Astrocyte (in vitro differentiated cells and primary cell): Measurements from ENCODE around the gene MAML2. TPM values are rescaled to one million over a fixed set of nuclear protein-coding genes. Genes with fewer than 3 reads are reported as not detected.

ENCODE experiments used
- DNase-seq: peaks from one replicate; pipeline ENCODE4 v3.0.0-alpha.2; 2010; ENCODE audit warnings: low read depth
- FAIRE-seq: peaks from 2 replicates; lab custom pipeline; 2011; peaks lifted over from hg19 to GRCh38; lab: Jason Lieb, UNC
- H2AFZ ChIP-seq: 2 replicates; pipeline ENCODE4 v1.6.0; 2012; ENCODE audit warnings: low read depth, low read length, inconsistent platforms
- H3K27ac ChIP-seq: 2 replicates; pipeline ENCODE4 v1.5.1; 2011; ENCODE audit warnings: low read depth, low read length, inconsistent platforms
- H3K27me3 ChIP-seq: 2 replicates; pipeline ENCODE4 v1.6.0; 2011; ENCODE audit warnings: low read length, inconsistent platforms; ENCODE audit not compliant: insufficient read depth
- H3K36me3 ChIP-seq: 2 replicates; pipeline ENCODE4 v1.5.1; 2011; ENCODE audit warnings: low read length, inconsistent platforms; ENCODE audit not compliant: insufficient read depth
- H3K4me1 ChIP-seq: 2 replicates; pipeline ENCODE4 v1.5.1; 2011; ENCODE audit warnings: low read length, inconsistent platforms; ENCODE audit not compliant: insufficient read depth
- H3K4me2 ChIP-seq: 2 replicates; pipeline ENCODE4 v1.6.0; 2012; ENCODE audit warnings: low read length, inconsistent platforms
- H3K4me3 ChIP-seq: 2 replicates; pipeline ENCODE4 v1.5.1; 2011; ENCODE audit warnings: low read depth, mild to moderate bottlenecking, low read length, inconsistent platforms; ENCODE audit not compliant: insufficient read depth
- H3K79me2 ChIP-seq: 2 replicates; pipeline ENCODE4 v1.6.0; 2012; ENCODE audit warnings: mild to moderate bottlenecking, low read length, inconsistent platforms; ENCODE audit not compliant: insufficient read depth
- H3K9ac ChIP-seq: 2 replicates; pipeline ENCODE4 v1.6.0; 2012; ENCODE audit warnings: mild to moderate bottlenecking, low read length, inconsistent platforms
- H3K9me3 ChIP-seq: 2 replicates; pipeline ENCODE4 v1.5.1; 2012; ENCODE audit warnings: low read depth, mild to moderate bottlenecking, low read length, inconsistent platforms; ENCODE audit not compliant: insufficient read depth
- H4K20me1 ChIP-seq: 2 replicates; pipeline ENCODE4 v1.6.0; 2012; ENCODE audit warnings: low read length, inconsistent platforms; ENCODE audit not compliant: insufficient read depth
- H3K27ac Mint-ChIP-seq: one replicate; pipeline ENCODE4 v1.8.0; 2021; ENCODE audit warnings: mild to moderate bottlenecking, mixed read lengths; ENCODE audit not compliant: unreplicated experiment
- H3K27me3 Mint-ChIP-seq: one replicate; pipeline ENCODE4 v1.8.0; 2021; ENCODE audit warnings: low read depth, mixed read lengths; ENCODE audit not compliant: unreplicated experiment
- H3K36me3 Mint-ChIP-seq: one replicate; pipeline ENCODE4 v1.8.0; 2021; ENCODE audit warnings: low read depth, mixed read lengths; ENCODE audit not compliant: unreplicated experiment
- H3K4me1 Mint-ChIP-seq: one replicate; pipeline ENCODE4 v1.8.0; 2021; ENCODE audit warnings: low read depth, mixed read lengths; ENCODE audit not compliant: unreplicated experiment
- H3K4me3 Mint-ChIP-seq: one replicate; pipeline ENCODE4 v1.8.0; 2021; ENCODE audit warnings: mild to moderate bottlenecking, moderate library complexity, mixed read lengths; ENCODE audit not compliant: unreplicated experiment
- H3K9me3 Mint-ChIP-seq: one replicate; pipeline ENCODE4 v1.8.0; 2021; ENCODE audit warnings: mild to moderate bottlenecking, mixed read lengths; ENCODE audit not compliant: unreplicated experiment
- CTCF ChIP-seq: IDR thresholded peaks from 2 replicates; pipeline ENCODE4 v1.5.1; 2011; ENCODE audit warnings: low read depth, mild to moderate bottlenecking, inconsistent platforms, low read length, moderate library complexity; ENCODE audit not compliant: insufficient read depth
- EZH2 ChIP-seq: IDR thresholded peaks from 2 replicates; pipeline ENCODE4 v1.6.1; 2012; ENCODE audit warnings: mild to moderate bottlenecking, low read length, inconsistent platforms; ENCODE audit not compliant: insufficient read depth
- total RNA-seq: library from RNA; stranded (reverse); gene quantifications from 2 replicates; pipeline ENCODE4 v1.2.1, GENCODE V29; 2021

Gene MAML2
- total RNA-seq, 1 donor from 2014 or later, result 27.4 TPM

GRCh38 chr11:96063053-96063452 is 279.9 kb downstream of the MAML2 start:
- Mint-ChIP-seq H3K36me3 (peaks cover 3% of the 10 kb centered on the region), H3K9me3 (no peaks in the 10 kb centered on the region), H3K4me1 (peaks cover 37% of the 10 kb centered on the region), H3K27me3 (no peaks in the 10 kb centered on the region), H3K27ac (no peak overlapping the region), H3K4me3 (no peak overlapping the region)
- peaks cover 8% of the 10 kb centered on the region for H4K20me1 ChIP-seq
- no peaks in the 10 kb centered on the region for H3K27me3 ChIP-seq
- H2AFZ ChIP-seq, result no peak overlapping the region
- H3K4me3 ChIP-seq, result no peak overlapping the region
- H3K27ac ChIP-seq, result no peak overlapping the region
- TF ChIP-seq EZH2, result no peak
- TF ChIP-seq CTCF, result no peak
- no peak overlapping the region for H3K9ac ChIP-seq
- H3K79me2 ChIP-seq, result peaks cover 12% of the 10 kb centered on the region
- peaks cover 2% of the 10 kb centered on the region for H3K36me3 ChIP-seq
- H3K9me3 ChIP-seq, result no peaks in the 10 kb centered on the region
- FAIRE-seq, result no peak
- peaks cover 6% of the 10 kb centered on the region for H3K4me1 ChIP-seq
- no peak for DNase-seq
- peak overlapping the region; percentile 65 for H3K4me2 ChIP-seq

GRCh38 chr11:96062134-96062533 is 280.9 kb downstream of the MAML2 start:
- peak overlapping the region; percentile 65 for H3K4me2 ChIP-seq
- H3K4me3 Mint-ChIP-seq, result no peak overlapping the region
- peak; percentile 74 for FAIRE-seq

More at GRCh38 chr11:96062134-96062533, 280.9 kb downstream of the MAML2 start:
- Histone ChIP-seq H3K9me3 (no peaks in the 10 kb centered on the region), H3K36me3 (peaks cover 2% of the 10 kb centered on the region), H3K4me1 (peaks cover 6% of the 10 kb centered on the region), H3K27me3 (no peaks in the 10 kb centered on the region), H2AFZ (no peak overlapping the region), H4K20me1 (peaks cover 8% of the 10 kb centered on the region), H3K4me3 (no peak overlapping the region), H3K9ac (peak overlapping the region; percentile 19), H3K79me2 (peaks cover 12% of the 10 kb centered on the region), H3K27ac (peak overlapping the region; percentile 18)
- no peaks in the 10 kb centered on the region for H3K9me3 Mint-ChIP-seq
- no peaks in the 10 kb centered on the region for H3K27me3 Mint-ChIP-seq
- peak; percentile 67 for DNase-seq
- no peak for TF ChIP-seq CTCF
- TF ChIP-seq EZH2, result no peak
- H3K36me3 Mint-ChIP-seq, result peaks cover 7% of the 10 kb centered on the region
- H3K27ac Mint-ChIP-seq, result peak overlapping the region; percentile 56
- H3K4me1 Mint-ChIP-seq, result peaks cover 30% of the 10 kb centered on the region
